ENCODE measurements around the gene KAZALD1.

The KAZALD1 gene

DNA sequence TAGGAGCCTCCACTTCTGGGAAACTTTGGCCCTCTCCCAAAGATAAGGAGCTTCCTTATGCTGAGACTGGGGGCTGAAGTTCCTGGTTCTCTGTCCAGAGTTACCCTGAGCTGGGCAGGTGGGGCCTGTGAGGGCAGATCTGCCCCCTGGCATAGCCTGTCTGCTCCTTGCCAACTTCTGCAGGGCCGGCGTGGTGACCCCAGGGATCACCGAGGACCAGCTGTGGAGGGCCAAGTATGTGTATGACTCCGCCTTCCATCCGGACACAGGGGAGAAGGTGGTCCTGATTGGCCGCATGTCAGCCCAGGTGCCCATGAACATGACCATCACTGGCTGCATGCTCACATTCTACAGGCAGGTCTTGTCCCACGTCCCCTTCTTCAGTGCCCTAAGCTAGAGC, 26.5 kb upstream of the KAZALD1 start:
- no peak for DNase-seq
- TF ChIP-seq GATA1 (IDR thresholded peaks at IDR 0.05; ENCODE audit: low read depth, low read length) (no peak), POLR2A (IDR thresholded peaks at IDR 0.05; ENCODE audit: low read length) (no peak)

GRCh38 chr10:101035916-101036702, 25.7 kb upstream of the KAZALD1 start:
- no peak for DNase-seq
- TF ChIP-seq GATA1 (IDR thresholded peaks at IDR 0.05; ENCODE audit: low read depth, low read length) (no peak), POLR2A (IDR thresholded peaks at IDR 0.05; ENCODE audit: low read length) (no peak)

DNA sequence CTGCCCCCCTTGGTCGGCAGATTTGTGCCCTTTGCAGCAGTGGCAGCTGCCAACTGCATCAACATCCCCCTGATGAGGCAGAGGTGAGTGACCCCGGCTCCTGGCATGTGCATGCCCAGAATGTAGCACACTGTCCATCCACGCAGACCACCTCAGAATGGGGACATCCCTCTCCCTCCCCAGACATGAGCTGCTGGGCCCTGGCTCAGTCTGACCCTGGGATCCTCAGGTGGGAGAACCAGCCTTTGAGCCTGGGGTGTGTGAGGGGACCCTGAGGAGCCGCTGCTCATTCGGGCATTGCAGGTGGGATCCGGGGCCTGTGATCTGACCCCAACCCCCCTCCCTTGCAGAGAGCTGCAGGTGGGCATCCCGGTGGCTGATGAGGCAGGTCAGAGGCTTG, 25.1 kb upstream of the KAZALD1 start:
- DNase-seq = no peak
- no peak for TF ChIP-seq GATA1 (IDR thresholded peaks at IDR 0.05; ENCODE audit: low read depth, low read length)
- no peak for TF ChIP-seq POLR2A (IDR thresholded peaks at IDR 0.05; ENCODE audit: low read length)

- TF ChIP-seq POLR2A (IDR thresholded peaks at IDR 0.05; ENCODE audit: low read length) (no peak), GATA1 (IDR thresholded peaks at IDR 0.05; ENCODE audit: low read depth, low read length) (no peak)
- no peak for DNase-seq
Observed at GRCh38 chr10:101038484-101038883, 23.3 kb upstream of the KAZALD1 start.

DNA sequence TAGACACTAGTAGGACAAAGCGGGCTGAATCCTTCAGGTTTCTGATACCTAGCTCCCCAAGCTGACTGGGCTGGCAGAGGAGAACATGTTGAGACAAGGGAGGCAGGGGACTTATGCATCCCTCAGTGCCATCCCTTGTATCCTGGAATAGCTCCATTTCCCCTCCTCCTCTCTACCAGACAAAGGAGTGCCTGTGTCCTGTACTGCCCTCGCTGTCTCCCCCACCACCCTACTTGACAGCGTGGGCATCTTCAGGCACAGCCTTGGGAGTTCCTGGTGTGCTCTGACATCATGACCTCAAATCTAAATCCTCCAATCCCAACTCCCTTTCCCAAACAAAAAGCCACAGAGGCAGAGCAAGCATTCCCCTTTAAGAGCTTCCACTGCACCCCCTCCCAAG, 21.7 kb upstream of the KAZALD1 start:
- no peak for DNase-seq
- TF ChIP-seq POLR2A (IDR thresholded peaks at IDR 0.05; ENCODE audit: low read length) (no peak), GATA1 (IDR thresholded peaks at IDR 0.05; ENCODE audit: low read depth, low read length) (no peak)

GRCh38 chr10:101040851-101041250, 20.9 kb upstream of the KAZALD1 start:
- no peak for DNase-seq
- TF ChIP-seq GATA1 (IDR thresholded peaks at IDR 0.05; ENCODE audit: low read depth, low read length) = no peak
- no peak for TF ChIP-seq POLR2A (IDR thresholded peaks at IDR 0.05; ENCODE audit: low read length)

DNA sequence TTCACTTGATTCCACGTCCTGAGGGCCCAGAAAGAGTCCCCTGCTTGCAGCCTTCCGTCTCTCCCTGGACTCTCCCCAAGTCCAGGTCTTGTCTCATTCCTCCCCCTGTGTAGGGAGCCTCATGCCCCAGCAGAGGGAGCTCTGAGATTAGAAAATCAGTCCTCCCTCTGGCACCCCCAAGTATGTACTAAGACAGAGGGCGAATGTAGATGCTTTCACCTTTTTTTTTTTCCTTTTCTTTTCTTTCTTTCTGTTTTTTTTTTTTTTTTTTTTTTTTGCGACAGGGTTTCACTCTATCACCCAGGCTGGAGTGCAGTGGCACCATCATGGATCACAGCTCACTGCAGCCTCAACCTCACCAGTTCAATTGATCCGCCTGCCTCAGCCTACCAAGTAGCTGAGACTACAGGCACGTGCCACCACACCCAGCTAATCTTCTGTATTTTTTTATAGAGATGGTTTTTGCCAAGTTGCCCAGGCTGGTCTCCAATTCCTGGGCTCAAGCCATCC, 20.5 kb upstream of the KAZALD1 start:
- peak; percentile 86 to 90 for DNase-seq

GRCh38 chr10:101042118-101042517, 19.7 kb upstream of the KAZALD1 start:
- TF ChIP-seq POLR2A (IDR thresholded peaks at IDR 0.05; ENCODE audit: low read length) (no peak), GATA1 (IDR thresholded peaks at IDR 0.05; ENCODE audit: low read depth, low read length) (no peak)
- no peak for DNase-seq

More for the DNA sequence above, 20.5 kb upstream of the KAZALD1 start:
- TF ChIP-seq GATA1 (IDR thresholded peaks at IDR 0.05; ENCODE audit: low read depth, low read length) = no peak
- TF ChIP-seq POLR2A (IDR thresholded peaks at IDR 0.05; ENCODE audit: low read length) = no peak

- peak; percentile 89 to 93 for DNase-seq
- TF ChIP-seq GATA1 (IDR thresholded peaks at IDR 0.05; ENCODE audit: low read depth, low read length) (no peak), POLR2A (IDR thresholded peaks at IDR 0.05; ENCODE audit: low read length) (peak; percentile 59)
Observed at GRCh38 chr10:101042667-101043362, 19.0 kb upstream of the KAZALD1 start.

GRCh38 chr10:101043363-101043707, 18.5 kb upstream of the KAZALD1 start:
- no peak for DNase-seq
- TF ChIP-seq GATA1 (IDR thresholded peaks at IDR 0.05; ENCODE audit: low read depth, low read length) (no peak), POLR2A (IDR thresholded peaks at IDR 0.05; ENCODE audit: low read length) (no peak)

DNA sequence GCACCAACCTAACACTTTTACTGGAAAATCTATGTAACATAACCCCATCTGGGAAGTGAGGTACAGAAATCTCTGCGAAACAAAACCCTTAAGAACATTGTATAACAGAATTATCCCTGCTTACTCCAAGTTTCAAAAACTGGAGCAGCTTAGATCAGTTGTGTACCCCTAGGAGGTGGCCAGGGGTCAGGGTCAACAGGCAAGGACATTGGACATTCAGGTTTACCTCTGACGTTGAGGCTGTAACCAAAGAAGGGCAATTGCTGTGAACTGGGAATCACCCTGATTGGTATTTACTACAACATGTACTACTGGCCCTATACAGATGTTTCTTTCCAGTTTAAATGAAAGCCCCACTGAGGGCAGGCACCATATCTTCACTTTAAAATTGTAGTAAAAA, 17.7 kb upstream of the KAZALD1 start:
- no peak for DNase-seq
- no peak for TF ChIP-seq POLR2A (IDR thresholded peaks at IDR 0.05; ENCODE audit: low read length)
- no peak for TF ChIP-seq GATA1 (IDR thresholded peaks at IDR 0.05; ENCODE audit: low read depth, low read length)

DNA sequence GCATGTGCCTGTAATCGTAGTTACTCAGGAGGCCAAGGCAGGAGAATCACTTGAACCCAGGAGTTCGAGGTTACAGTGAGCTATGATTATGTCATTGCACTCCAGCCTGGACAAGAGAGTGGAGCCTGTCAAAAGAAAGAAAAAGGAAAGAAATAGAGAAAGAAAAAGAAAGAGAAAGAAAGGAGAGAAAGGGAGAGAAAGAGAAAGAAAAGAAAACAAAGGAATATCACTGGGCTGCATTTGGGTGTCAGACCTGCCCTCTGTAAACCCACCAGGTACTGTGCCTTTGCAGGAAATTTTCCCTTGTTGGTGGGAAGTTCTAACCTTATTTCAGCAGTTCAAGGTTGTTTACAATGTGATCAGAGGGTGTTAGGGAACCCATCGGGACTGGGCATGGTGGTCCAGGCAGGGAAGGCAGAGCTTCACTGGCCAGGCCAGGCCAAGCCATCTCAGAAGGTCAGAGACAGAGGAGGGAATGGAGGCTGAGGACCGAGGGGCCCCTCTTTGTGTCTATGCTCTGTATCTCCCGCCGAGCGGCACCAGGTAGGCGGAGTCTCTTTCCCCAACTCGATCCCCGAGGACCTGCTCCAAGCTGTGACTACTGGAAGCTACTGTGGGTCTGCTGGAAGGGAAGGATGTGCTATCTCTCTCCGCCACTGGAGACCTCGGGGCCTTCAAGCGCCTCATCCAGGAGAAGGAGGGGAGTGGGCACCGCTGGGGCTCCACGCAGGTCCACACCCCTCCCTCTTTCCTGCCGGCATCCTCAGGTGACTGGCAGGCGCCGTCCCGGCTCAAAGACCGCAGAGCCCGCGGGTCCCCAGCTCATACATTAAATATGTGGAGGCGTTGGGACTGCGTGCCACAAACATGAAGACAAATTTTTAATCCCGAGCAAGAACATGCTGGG, 15.2 kb upstream of the KAZALD1 start:
- no peak for DNase-seq

DNA sequence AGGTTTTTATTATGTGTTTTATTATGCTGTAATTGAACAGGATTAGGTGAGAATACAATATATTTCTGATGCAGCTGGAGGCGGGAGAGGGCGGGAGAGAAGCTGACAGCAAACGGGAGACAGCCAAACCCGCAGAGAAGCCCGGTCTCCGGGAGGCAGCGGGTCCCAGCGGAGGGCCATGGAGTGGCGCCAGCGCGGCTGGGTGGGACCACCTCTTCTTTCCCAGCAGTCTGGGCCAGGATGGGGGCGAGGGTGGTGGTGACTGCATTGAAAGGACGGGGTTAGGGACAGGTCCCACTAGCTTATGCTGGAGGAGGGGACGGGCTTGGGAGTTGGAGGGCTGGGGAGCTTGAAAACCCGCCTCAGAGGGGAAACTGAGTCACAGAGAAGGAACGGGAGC, 14.5 kb upstream of the KAZALD1 start:
- DNase-seq = no peak
- TF ChIP-seq GATA1 (IDR thresholded peaks at IDR 0.05; ENCODE audit: low read depth, low read length) = no peak
- TF ChIP-seq POLR2A (IDR thresholded peaks at IDR 0.05; ENCODE audit: low read length) = no peak

More for the DNA sequence above, 15.2 kb upstream of the KAZALD1 start:
- TF ChIP-seq GATA1 (IDR thresholded peaks at IDR 0.05; ENCODE audit: low read depth, low read length) (no peak), POLR2A (IDR thresholded peaks at IDR 0.05; ENCODE audit: low read length) (no peak)

Data from erythroblast (primary cell).